GM12865 (cell line): ENCODE data around the gene TST.
"Not testable (repeated sequence)": the region's sequence is repeated elsewhere in the genome, so short reads cannot be mapped to it uniquely, and the experiment has no call there.

Experiments used
- DNase-seq: peaks from one replicate; pipeline ENCODE4 v3.0.0; 2010; ENCODE audit warnings: low read depth
- H3K4me3 ChIP-seq: 2 replicates; pipeline ENCODE4 v1.5.1; 2011; ENCODE audit warnings: mild to moderate bottlenecking, low read depth, low read length, control low read depth
- TF ChIP-seq, protein P1 (sequence below): IDR thresholded peaks from 2 replicates; pipeline ENCODE4 v1.5.1; 2011; ENCODE audit warnings: low read length, control low read depth, low read depth, inconsistent platforms; ENCODE audit not compliant: insufficient read depth; ENCODE audit errors: missing control alignments

Gene TST

GRCh38 chr22:36997746-36998145 lies 21.5 kb downstream of the TST start:
- DNase-seq, result no peak
- TF ChIP-seq, protein P1, sequence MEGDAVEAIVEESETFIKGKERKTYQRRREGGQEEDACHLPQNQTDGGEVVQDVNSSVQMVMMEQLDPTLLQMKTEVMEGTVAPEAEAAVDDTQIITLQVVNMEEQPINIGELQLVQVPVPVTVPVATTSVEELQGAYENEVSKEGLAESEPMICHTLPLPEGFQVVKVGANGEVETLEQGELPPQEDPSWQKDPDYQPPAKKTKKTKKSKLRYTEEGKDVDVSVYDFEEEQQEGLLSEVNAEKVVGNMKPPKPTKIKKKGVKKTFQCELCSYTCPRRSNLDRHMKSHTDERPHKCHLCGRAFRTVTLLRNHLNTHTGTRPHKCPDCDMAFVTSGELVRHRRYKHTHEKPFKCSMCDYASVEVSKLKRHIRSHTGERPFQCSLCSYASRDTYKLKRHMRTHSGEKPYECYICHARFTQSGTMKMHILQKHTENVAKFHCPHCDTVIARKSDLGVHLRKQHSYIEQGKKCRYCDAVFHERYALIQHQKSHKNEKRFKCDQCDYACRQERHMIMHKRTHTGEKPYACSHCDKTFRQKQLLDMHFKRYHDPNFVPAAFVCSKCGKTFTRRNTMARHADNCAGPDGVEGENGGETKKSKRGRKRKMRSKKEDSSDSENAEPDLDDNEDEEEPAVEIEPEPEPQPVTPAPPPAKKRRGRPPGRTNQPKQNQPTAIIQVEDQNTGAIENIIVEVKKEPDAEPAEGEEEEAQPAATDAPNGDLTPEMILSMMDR, result no peak
- H3K4me3 ChIP-seq, result no peak overlapping the region

DNA sequence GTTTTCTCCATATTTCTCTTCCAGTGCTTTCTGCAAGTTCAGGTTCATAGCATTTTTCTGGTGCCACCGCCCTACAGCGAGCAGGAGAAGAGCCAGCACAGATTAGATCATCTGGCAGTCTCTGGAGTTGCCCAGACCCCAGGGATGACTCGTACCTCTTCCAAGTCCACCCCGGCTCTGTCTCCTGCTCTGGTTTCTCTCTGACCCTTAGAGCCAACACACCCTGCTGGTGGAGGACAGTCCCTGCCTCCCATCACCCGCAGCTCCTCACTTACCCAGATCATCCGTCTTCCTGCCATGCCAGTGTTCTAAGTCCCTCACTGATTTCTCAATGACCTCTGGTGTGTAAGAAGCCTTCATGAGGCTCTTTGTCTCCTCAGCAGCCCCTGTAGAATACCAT lies 28.0 kb downstream of the TST start:
- H3K4me3 ChIP-seq, result no peak overlapping the region
- TF ChIP-seq, protein P1, result no peak
- DNase-seq, result no peak

DNA sequence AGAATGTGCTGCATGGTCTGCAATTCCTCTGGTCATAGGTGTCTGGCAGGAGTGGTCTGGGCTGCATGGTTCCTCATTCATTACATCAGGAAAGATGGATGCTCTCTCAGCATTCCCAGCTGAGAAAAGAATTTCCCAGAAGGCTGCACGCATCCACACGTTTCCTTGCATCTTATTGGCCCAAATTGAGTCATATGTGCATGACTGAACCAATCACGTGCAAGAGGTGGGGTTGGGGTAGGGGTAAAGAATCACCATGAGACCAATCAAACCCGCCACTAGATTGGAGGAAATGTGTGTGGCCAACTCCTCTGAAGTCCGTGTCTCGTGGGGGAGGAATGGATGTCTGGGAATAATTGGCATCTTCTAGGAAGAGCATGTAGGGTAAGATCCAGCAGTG lies 28.8 kb downstream of the TST start:
- TF ChIP-seq, protein P1, result no peak
- H3K4me3 ChIP-seq, result no peak overlapping the region
- no peak for DNase-seq

- not testable (repeated sequence) for H3K4me3 ChIP-seq, DNase-seq
Observed at GRCh38 chr22:36989012-36989411, 30.2 kb downstream of the TST start.

DNA sequence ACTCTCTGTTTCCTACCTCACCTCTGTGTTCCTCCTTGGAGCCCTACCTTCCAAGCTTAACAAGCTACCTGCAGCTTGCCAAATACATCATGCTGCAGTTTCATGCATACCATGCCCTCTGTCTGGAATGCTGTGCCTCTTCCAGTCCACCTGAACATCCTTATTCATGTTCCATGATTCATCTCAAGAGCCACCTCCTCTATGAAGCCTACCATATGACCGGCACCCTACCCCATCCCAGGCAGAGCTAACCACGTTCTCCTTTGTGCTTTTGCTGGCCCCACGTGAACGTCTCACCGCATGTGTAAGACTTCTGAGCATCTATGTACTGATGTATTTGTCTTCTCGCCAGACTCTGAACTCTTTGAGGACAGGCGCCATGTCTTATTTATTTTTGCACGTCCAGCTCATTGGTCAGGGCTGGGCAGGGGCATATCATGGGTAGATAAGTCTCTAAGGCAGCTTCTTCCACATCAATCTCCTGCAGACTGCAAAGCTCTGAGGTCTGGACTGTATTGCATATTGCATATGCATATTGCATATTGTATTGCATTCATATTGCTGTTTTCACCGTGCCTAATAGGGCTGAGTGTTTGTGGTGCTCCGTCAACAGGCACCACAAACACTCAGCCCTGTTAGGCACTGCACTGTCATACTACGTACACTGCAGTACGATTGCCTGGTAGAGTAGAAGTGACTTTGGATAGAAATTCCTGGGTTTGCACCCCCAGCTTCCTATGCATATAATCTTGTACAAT lies 31.0 kb downstream of the TST start:
- no peak overlapping the region for H3K4me3 ChIP-seq
- no peak for DNase-seq
- TF ChIP-seq, protein P1, result no peak

GRCh38 chr22:36986242-36986821 lies 32.9 kb downstream of the TST start:
- H3K4me3 ChIP-seq, result no peak overlapping the region
- peak; percentile 55 for DNase-seq
- TF ChIP-seq, protein P1, result peak; percentile 67

- no peak for DNase-seq
- H3K4me3 ChIP-seq, result no peak overlapping the region
- TF ChIP-seq, protein P1, result no peak
Observed at GRCh38 chr22:36985211-36985889, 33.9 kb downstream of the TST start.
